Neutrophil (primary cell): Measurements from ENCODE around the gene SOX12.
A peak's percentile ranks its signal among the peaks of the same experiment; 100 is the strongest.
"Not testable (repeated sequence)": the region's sequence is repeated elsewhere in the genome, so short reads cannot be mapped to it uniquely, and the experiment has no call there.

ENCODE experiments used
- H3K27ac ChIP-seq: fragments of 200-600 bp; sonication (generic); 2 replicates; pipeline ENCODE4 v1.5.1; 2016; ENCODE audit warnings: mild to moderate bottlenecking, moderate library complexity
- H3K27me3 ChIP-seq: fragments of 200-600 bp; sonication (generic); 2 replicates; pipeline ENCODE4 v1.6.0; 2016; ENCODE audit warnings: mild to moderate bottlenecking
- H3K36me3 ChIP-seq: fragments of 200-600 bp; sonication (generic); 2 replicates; pipeline ENCODE4 v1.5.1; 2017
- H3K4me1 ChIP-seq, 2 experiments: fragments of 200-600 bp in 1 of 2; sonication (generic) in 1 of 2; 1 replicate in 1 of 2; 2 replicates in 1 of 2; pipeline versions ENCODE4 v1.5.1 to v1.6.1; 2013 to 2016; ENCODE audit warnings: low read depth in 1 of 2, low read length in 1 of 2, mild to moderate bottlenecking in 1 of 2, moderate library complexity in 1 of 2; ENCODE audit not compliant: control insufficient read depth in 1 of 2, insufficient read depth in 1 of 2
- H3K4me3 ChIP-seq, 2 experiments: fragments of 200-600 bp in 1 of 2; sonication (generic) in 1 of 2; 1 replicate in 1 of 2; 2 replicates in 1 of 2; pipeline ENCODE4 v1.5.1; 2013 to 2016; ENCODE audit warnings: low read depth in 1 of 2, low read length in 1 of 2, mild to moderate bottlenecking in 1 of 2, moderate library complexity in 1 of 2
- H3K9me3 ChIP-seq: fragments of 200-600 bp; sonication (generic); 2 replicates; pipeline ENCODE4 v1.5.1; 2016
- TF ChIP-seq, protein P1 (sequence below): fragments of 200-600 bp; sonication (generic); IDR thresholded peaks from 2 replicates; pipeline ENCODE4 v1.5.1; 2016; ENCODE audit warnings: antibody characterized with exemption

Gene SOX12

GRCh38 chr20:370151-370600 is 44.8 kb downstream of the SOX12 start:
- H3K4me1 ChIP-seq, result peaks cover 42 to 69% of the 10 kb centered on the region in 2 experiments
- no peaks in the 10 kb centered on the region for H3K9me3 ChIP-seq
- H3K4me3 ChIP-seq, result no peak overlapping the region
- H3K27me3 ChIP-seq, result no peaks in the 10 kb centered on the region
- TF ChIP-seq, protein P1, sequence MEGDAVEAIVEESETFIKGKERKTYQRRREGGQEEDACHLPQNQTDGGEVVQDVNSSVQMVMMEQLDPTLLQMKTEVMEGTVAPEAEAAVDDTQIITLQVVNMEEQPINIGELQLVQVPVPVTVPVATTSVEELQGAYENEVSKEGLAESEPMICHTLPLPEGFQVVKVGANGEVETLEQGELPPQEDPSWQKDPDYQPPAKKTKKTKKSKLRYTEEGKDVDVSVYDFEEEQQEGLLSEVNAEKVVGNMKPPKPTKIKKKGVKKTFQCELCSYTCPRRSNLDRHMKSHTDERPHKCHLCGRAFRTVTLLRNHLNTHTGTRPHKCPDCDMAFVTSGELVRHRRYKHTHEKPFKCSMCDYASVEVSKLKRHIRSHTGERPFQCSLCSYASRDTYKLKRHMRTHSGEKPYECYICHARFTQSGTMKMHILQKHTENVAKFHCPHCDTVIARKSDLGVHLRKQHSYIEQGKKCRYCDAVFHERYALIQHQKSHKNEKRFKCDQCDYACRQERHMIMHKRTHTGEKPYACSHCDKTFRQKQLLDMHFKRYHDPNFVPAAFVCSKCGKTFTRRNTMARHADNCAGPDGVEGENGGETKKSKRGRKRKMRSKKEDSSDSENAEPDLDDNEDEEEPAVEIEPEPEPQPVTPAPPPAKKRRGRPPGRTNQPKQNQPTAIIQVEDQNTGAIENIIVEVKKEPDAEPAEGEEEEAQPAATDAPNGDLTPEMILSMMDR, result no peak
- no peak overlapping the region for H3K27ac ChIP-seq
- no peaks in the 10 kb centered on the region for H3K36me3 ChIP-seq

DNA sequence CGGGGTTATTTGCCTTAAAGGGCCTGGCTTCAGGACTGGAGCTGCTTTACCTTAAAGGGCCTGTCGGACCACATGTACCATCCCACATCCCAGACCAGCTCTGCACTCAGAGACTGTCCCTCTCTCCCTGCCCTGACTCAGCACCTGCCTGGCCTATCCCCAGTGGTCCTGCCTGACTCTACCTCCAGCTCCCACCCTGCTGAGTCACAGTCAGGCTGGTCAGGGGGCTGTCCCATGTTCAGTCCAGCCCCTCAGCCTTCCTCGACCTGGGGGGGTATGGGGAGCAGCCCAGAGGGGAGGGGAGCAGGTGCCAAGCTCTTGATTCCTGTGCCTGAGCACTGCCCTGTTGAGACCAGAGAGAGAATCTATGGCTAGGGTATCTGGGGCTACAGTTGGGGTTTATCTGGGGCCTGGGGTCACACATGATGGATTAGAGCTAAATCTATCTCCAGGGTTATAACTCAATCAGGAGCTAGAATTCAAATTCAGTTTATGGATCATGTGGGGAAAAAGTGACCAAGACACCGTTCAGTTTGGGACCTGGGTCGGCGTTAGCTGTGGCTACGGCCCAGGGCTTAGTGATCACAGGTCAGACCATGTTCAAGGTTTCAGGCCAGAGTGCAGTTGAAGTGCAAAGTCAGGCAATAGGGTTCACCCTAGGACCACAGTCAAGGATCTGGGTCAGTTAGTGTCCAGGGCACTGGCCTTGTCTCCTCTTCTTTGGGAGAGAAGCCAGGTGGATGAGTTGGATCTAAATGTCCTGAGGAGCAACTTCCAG is 45.8 kb downstream of the SOX12 start:
- TF ChIP-seq, protein P1, result no peak
- Histone ChIP-seq H3K27me3 (no peaks in the 10 kb centered on the region), H3K36me3 (no peaks in the 10 kb centered on the region), H3K4me3 (peak overlapping the region in 1 of 2 experiments; percentile 39), H3K4me1 (peaks cover 42 to 65% of the 10 kb centered on the region in 2 experiments), H3K9me3 (no peaks in the 10 kb centered on the region), H3K27ac (peak overlapping the region; percentile 85)

GRCh38 chr20:371755-372542 is 46.6 kb downstream of the SOX12 start:
- no peaks in the 10 kb centered on the region for H3K9me3 ChIP-seq
- H3K27ac ChIP-seq, result peak overlapping the region; percentile 85
- H3K27me3 ChIP-seq, result no peaks in the 10 kb centered on the region
- no peaks in the 10 kb centered on the region for H3K36me3 ChIP-seq
- TF ChIP-seq, protein P1, result no peak
- H3K4me1 ChIP-seq, result peaks cover 42 to 64% of the 10 kb centered on the region in 2 experiments
- peak overlapping the region in 1 of 2 experiments; percentile 39 for H3K4me3 ChIP-seq

- not testable (repeated sequence) for H3K36me3 ChIP-seq, H3K9me3 ChIP-seq, H3K27me3 ChIP-seq
- H3K4me1 ChIP-seq, result peaks cover 42 to 58% of the 10 kb centered on the region in 2 experiments
- peak overlapping the region; percentile 85 for H3K27ac ChIP-seq
- peak overlapping the region in 1 of 2 experiments; percentile 39 for H3K4me3 ChIP-seq
Measured at GRCh38 chr20:372543-373082, 47.3 kb downstream of the SOX12 start.

DNA sequence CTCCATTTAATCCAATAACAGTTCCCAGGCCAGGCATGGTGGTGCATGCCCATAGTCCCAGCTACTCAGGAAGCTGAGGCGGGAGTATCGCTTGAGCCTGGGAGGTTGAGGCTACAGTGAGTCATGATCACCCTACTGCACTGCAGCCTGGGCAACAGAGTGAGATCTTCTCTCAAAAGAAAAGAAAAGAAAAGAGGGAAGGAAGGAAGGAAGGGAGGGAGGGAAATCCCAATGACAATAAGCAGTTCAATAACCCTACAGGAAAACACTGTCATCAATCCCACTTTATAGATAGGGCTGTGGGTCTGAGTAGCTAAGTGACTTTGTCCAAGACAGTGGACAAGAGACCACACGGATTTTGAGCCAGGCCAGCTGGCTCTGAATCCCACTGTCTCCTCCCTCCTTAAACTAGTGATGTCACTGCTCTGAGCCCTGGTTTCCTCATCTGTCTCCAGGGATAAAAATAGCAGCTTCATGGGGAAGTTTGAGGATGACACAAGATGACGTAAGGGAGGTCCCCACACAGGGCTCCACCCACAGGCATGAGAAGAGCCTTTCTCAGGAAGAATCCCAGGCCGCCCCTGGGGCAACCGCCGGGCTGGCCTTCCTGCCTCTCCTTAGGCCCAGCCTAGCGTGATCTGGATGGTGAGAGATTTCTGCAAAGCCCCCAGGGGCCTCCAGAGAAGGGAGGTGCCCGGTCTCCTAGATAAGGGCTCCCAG is 48.0 kb downstream of the SOX12 start:
- peak overlapping the region; percentile 85 for H3K27ac ChIP-seq
- peaks cover 35 to 50% of the 10 kb centered on the region in 2 experiments for H3K4me1 ChIP-seq
- no peaks in the 10 kb centered on the region for H3K27me3 ChIP-seq
- TF ChIP-seq, protein P1, result peak; percentile 25
- peak overlapping the region in 1 of 2 experiments; percentile 11 for H3K4me3 ChIP-seq
- H3K36me3 ChIP-seq, result no peaks in the 10 kb centered on the region
- no peaks in the 10 kb centered on the region for H3K9me3 ChIP-seq
